Neural cell (in vitro differentiated cells): Measurements from ENCODE around the gene TIMMDC1. TPM values are rescaled to one million over a fixed set of nuclear protein-coding genes. Genes with fewer than 3 reads are reported as not detected.

ENCODE experiments used
- H2AFZ ChIP-seq: fragments of 200-600, 300-800 bp; sonication (generic), shearing (Covaris generic); 2 replicates; pipeline ENCODE4 v1.6.0; 2014; ENCODE audit warnings: low read depth, mild to moderate bottlenecking, antibody characterized with exemption, low read length, moderate library complexity
- H3F3A ChIP-seq: fragments of 200-600 bp; shearing (Covaris generic); 2 replicates; pipeline ENCODE4 v1.6.1; 2016; ENCODE audit warnings: mild to moderate bottlenecking, moderate library complexity, mixed read lengths, antibody characterized with exemption, low read length; ENCODE audit not compliant: insufficient read depth, poor library complexity, severe bottlenecking
- H3K27ac ChIP-seq: fragments of 200-600, 300-800 bp; sonication (generic), shearing (Covaris generic); 2 replicates; pipeline ENCODE4 v1.5.1; 2014; ENCODE audit warnings: mild to moderate bottlenecking, low read length, moderate library complexity
- H3K27me3 ChIP-seq: fragments of 300-800, 200-600 bp; sonication (generic), shearing (Covaris generic); 2 replicates; pipeline ENCODE4 v1.6.0; 2014; ENCODE audit warnings: mild to moderate bottlenecking, low read depth, low read length, moderate library complexity; ENCODE audit not compliant: insufficient read depth
- H3K36me3 ChIP-seq: fragments of 300-800, 200-600 bp; sonication (generic), shearing (Covaris generic); 2 replicates; pipeline ENCODE4 v1.5.1; 2014; ENCODE audit warnings: mild to moderate bottlenecking, antibody characterized with exemption, low read length, moderate library complexity; ENCODE audit not compliant: insufficient read depth
- H3K4me2 ChIP-seq: fragments of 300-800, 200-600 bp; sonication (generic), shearing (Covaris generic); 2 replicates; pipeline ENCODE4 v1.6.0; 2014; ENCODE audit warnings: mild to moderate bottlenecking, low read length
- H3K4me3 ChIP-seq: fragments of 300-800, 200-600 bp; sonication (generic), shearing (Covaris generic); 2 replicates; pipeline ENCODE4 v1.5.1; 2014; ENCODE audit warnings: mild to moderate bottlenecking, low read length, moderate library complexity
- H3K79me2 ChIP-seq: fragments of 200-600 bp; shearing (Covaris generic); replicated peaks from 2 replicates; pipeline ENCODE4 v1.6.0; 2014; ENCODE audit warnings: mild to moderate bottlenecking, low read length, moderate library complexity; ENCODE audit not compliant: insufficient read depth
- H3K9ac ChIP-seq: fragments of 300-800, 200-600 bp; sonication (generic), shearing (Covaris generic); 2 replicates; pipeline ENCODE4 v1.6.1; 2016; ENCODE audit warnings: mild to moderate bottlenecking, low read length, mixed read lengths
- H3K9me2 ChIP-seq: fragments of 200-600 bp; shearing (Covaris generic); 2 replicates; pipeline ENCODE4 v1.6.1; 2016; ENCODE audit warnings: mild to moderate bottlenecking, low read length, mixed read lengths; ENCODE audit not compliant: insufficient read depth
- H3K9me3 ChIP-seq: fragments of 200-600, 300-800 bp; sonication (generic), shearing (Covaris generic); 2 replicates; pipeline ENCODE4 v1.6.1; 2016; ENCODE audit warnings: mild to moderate bottlenecking, mixed run types, low read length, moderate library complexity, mixed read lengths
- H4K20me1 ChIP-seq: fragments of 200-600 bp; shearing (Covaris generic); 2 replicates; pipeline ENCODE4 v1.6.1; 2016; ENCODE audit warnings: mild to moderate bottlenecking, mixed run types; ENCODE audit not compliant: insufficient read depth
- CTCF ChIP-seq: fragments of 450-650 bp; IDR thresholded peaks from 2 replicates; pipeline ENCODE4 v1.5.1; 2014; ENCODE audit warnings: antibody characterized with exemption, mild to moderate bottlenecking, moderate library complexity; ENCODE audit not compliant: poor library complexity, severe bottlenecking
- EP300 ChIP-seq: fragments of 450-650 bp; conservative IDR thresholded peaks from 2 replicates; pipeline ENCODE4 v1.6.1; 2014; ENCODE audit warnings: antibody characterized with exemption, mild to moderate bottlenecking, moderate library complexity; ENCODE audit not compliant: poor library complexity, severe bottlenecking
- EZH2 ChIP-seq: fragments of 200-600, 300-800 bp; shearing (Covaris generic), sonication (generic); IDR thresholded peaks from 2 replicates; pipeline ENCODE4 v1.6.1; 2014; ENCODE audit warnings: antibody characterized with exemption, low read length, borderline replicate concordance, mild to moderate bottlenecking; ENCODE audit not compliant: insufficient read depth, poor library complexity, severe bottlenecking
- MXI1 ChIP-seq: fragments of 450-650 bp; conservative IDR thresholded peaks from 2 replicates; pipeline ENCODE4 v1.6.1; 2014; ENCODE audit warnings: antibody characterized with exemption, mild to moderate bottlenecking; ENCODE audit not compliant: poor library complexity, severe bottlenecking
- POLR2AphosphoS5 ChIP-seq: IDR thresholded peaks from 2 replicates; pipeline ENCODE4 v1.6.1; 2012
- RAD21 ChIP-seq: fragments of 450-650 bp; conservative IDR thresholded peaks from 2 replicates; pipeline ENCODE4 v1.6.1; 2014; ENCODE audit warnings: antibody characterized with exemption, mild to moderate bottlenecking, moderate library complexity
- REST ChIP-seq: IDR thresholded peaks from 2 replicates; pipeline ENCODE4 v1.6.1; 2012; ENCODE audit warnings: borderline replicate concordance
- SMC3 ChIP-seq: fragments of 450-650 bp; conservative IDR thresholded peaks from 2 replicates; pipeline ENCODE4 v1.6.1; 2014; ENCODE audit warnings: antibody characterized with exemption, mild to moderate bottlenecking, moderate library complexity; ENCODE audit not compliant: poor library complexity
- TAF1 ChIP-seq: IDR thresholded peaks from 2 replicates; pipeline ENCODE4 v1.6.1; 2012; ENCODE audit warnings: low read depth
- polyA plus RNA-seq: library from polyadenylated mRNA; depleted of rRNA; stranded (reverse); fragments of >200 nt; gene quantifications from 2 replicates; pipeline ENCODE4 v1.2.3, GENCODE V29; 2014

Gene TIMMDC1
- polyA plus RNA-seq, 1 donor from 2014 or later, result 110 TPM

- Histone ChIP-seq H3K79me2 (no peaks in the 10 kb centered on the region), H3K4me3 (no peak overlapping the region), H3K4me2 (no peak overlapping the region), H3F3A (no peaks in the 10 kb centered on the region), H3K27me3 (no peaks in the 10 kb centered on the region), H3K36me3 (no peaks in the 10 kb centered on the region), H3K27ac (no peak overlapping the region), H3K9ac (no peak overlapping the region), H3K9me2 (no peaks in the 10 kb centered on the region), H2AFZ (no peak overlapping the region), H4K20me1 (no peaks in the 10 kb centered on the region), H3K9me3 (no peaks in the 10 kb centered on the region)
- TF ChIP-seq CTCF (no peak), EZH2 (no peak), RAD21 (no peak), REST (no peak), TAF1 (no peak), SMC3 (no peak), MXI1 (no peak), EP300 (no peak), POLR2AphosphoS5 (no peak)
These were observed 6.2 kb upstream of the TIMMDC1 start for GRCh38 chr3:119492128-119492527.

- no peaks in the 10 kb centered on the region for H3K36me3 ChIP-seq
- no peaks in the 10 kb centered on the region for H3K27me3 ChIP-seq
- H4K20me1 ChIP-seq, result no peaks in the 10 kb centered on the region
- no peak overlapping the region for H3K4me2 ChIP-seq
- H3F3A ChIP-seq, result no peaks in the 10 kb centered on the region
- H3K9ac ChIP-seq, result no peak overlapping the region
- no peak overlapping the region for H3K27ac ChIP-seq
- no peak overlapping the region for H2AFZ ChIP-seq
- TF ChIP-seq SMC3 (no peak), CTCF (no peak)
- no peak overlapping the region for H3K4me3 ChIP-seq
- H3K9me3 ChIP-seq, result no peaks in the 10 kb centered on the region
- no peaks in the 10 kb centered on the region for H3K79me2 ChIP-seq
- H3K9me2 ChIP-seq, result no peaks in the 10 kb centered on the region
These were observed 5.5 kb upstream of the TIMMDC1 start for GRCh38 chr3:119492810-119493209.
